Stromal cell of bone marrow (primary cell): ENCODE data around the gene TGM1.
"Not testable (repeated sequence)": the region's sequence is repeated elsewhere in the genome, so short reads cannot be mapped to it uniquely, and the experiment has no call there.

ENCODE experiments used
- DNase-seq: peaks from one replicate; pipeline ENCODE4 v3.0.0-alpha.2; 2012; ENCODE audit warnings: low read depth

Gene TGM1

DNA sequence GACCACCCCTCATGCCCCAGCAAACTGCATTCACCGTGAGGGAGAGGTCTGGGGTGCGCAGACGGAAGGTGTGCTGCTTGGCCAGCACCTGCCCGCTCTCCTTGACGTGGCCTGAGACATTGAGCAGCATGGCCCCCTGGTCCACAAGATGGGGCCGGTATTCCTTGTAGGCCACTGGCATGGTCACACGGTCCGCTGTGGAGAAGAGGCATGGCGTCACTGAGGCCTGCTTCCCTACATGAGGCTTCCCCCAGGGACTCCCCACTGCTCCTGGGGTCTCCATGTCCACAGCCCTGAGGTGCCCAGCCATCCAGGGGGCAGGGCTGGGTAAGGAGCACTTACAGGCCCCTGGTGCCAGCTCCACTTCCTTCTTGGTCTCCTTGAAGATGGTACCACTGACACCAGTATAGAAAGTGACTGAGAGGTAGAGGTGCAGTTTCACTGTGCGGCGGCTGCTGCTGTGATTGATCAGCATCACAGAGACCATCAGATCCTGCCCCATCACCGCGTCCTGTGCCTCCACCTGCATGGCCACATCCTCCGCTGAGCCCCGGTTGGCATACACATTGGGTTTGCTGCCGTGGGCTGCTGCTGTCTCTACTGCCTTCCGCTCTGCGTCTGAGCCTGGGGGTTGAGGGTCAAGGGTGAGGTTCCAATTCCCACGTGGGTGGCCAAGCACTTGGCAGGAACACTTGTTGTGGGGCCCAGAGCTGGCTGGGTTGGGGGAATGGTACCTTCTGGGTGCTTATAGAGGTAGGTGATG is 8.2 kb downstream of the TGM1 start:
- no peak for DNase-seq

DNA sequence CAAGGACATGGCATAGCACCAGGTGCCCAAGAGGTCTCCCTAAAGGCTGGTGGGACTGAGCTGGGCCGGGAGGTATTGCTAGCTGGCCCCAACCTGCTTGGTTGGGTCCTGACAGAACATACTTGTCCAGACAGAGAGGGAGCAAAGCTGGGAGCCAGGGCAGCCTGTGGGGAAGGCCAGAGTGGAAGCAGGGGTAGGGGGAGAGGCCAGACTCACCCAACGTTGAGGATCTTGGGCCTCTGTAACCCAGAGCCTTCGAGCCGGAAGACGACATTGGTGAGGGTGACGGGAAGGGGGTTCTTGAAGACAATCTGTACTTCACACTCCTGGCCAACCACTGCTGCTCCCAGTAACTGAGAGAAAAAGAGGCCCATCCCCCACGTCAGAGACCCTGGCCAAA is 9.0 kb downstream of the TGM1 start:
- no peak for DNase-seq

DNA sequence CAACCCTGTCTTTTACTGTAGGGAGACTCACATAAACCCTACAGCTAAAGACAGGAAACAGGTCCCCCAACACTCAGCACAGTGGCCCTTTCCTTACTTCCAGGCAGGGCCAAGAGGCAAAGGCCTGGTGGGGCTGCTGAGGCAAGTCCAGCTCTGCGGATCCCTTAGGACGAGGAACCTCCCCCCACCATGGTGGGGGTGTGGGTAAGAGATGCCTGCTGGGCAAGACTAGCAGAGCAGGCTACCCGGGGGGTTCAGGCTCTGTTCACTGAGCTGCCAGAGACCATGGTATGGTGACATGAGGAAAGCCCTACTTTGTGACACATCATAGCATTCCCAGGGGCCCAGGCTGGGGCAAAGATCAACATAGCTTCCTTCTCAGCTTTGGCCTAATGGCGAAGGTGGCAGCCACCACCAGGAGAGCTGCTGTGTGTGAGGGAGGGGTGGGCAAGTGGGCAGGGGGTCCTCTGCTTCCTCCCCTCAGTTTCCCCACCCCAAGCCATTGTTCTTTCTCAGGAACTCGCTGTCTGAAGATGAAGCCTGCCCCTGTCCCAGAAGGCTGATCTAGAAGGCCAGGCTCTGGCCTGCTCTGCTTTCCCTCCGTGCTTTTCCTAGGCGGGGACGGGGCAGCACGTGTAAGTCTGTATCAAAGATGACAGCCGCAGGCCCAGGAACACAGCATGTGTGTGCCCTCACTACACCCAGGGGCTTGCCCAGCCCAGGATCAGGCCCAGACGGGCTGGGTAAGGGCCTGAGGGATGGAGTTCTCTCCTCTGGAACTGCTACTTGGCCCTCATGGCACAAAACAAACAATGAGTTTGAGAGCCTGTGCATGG is 10.5 kb downstream of the TGM1 start:
- DNase-seq, result no peak

DNA sequence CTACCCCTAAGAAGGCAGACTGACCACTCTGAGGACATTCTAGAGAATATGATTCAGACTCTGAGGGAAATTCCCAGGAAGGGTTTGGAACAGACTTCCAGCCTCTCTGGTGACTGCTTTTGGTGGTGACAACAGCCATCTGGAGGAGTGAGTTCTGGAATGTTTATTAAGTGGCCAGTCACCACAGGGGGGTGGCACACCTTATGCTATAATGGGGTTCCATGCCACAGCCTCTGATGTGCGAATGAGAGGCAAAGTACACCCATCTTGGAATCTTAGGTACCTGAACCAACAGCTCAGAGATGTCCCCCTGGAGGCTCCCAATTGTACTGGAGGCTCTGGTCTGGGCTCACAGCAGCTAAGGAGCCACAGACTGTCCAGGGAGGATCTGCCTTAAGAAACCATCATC is 11.1 kb downstream of the TGM1 start:
- DNase-seq, result no peak

DNA sequence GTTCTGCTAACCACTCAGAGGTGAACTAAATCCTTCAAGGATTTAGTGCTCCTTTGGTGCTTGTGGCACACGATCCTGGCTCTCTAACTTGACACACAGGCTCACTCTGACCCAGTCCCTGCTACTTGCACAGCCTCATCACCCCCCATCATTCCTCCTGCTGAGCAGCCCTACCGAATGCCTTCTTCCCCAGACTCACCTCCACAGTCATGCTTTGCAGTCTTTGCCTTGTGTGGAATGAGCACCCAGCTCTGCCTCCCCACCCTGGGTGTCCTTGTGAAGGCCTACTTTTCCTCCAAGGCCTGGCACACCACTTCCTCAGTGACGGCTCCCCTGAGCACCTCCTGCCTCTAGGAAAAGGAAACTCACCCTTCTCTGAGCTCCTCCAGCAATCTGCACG is 12.6 kb downstream of the TGM1 start:
- no peak for DNase-seq

DNA sequence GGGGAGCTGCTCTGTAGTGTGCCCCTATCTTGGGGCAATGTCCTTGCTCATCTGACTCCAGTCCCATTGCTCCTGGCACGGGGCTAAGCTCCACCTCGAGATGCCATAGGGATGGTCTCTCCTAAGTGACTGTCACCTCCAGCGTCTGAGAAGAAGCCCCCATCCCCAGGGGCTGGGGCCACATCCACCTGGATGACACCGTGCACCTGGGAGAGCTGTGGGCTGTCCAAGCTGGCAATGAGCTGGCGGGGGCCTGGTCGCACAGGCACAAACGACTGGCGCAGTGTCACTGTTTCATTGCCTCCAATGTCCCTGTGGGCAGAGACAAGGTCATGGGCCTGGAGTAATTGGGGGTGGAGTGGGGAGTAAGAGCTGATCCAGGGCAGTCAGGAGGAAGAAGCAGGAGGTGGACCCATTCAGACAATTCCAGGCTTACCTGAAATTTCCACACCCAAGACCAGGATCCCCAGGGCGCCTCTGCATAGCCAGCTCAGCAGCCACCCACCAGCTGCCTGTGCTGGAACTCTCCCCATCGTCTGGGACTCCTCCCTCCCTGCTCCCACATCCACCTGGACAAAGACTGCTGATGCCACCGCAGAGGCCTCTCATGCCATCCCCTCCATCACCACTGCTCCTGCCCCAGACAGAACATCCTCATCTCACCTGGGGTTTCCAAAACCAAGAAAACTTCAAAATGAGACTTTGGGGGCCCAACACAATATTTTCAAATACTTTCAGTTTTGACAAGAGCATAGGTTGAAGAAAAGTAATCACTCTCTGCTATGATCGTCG is 13.6 kb downstream of the TGM1 start:
- DNase-seq, result no peak

DNA sequence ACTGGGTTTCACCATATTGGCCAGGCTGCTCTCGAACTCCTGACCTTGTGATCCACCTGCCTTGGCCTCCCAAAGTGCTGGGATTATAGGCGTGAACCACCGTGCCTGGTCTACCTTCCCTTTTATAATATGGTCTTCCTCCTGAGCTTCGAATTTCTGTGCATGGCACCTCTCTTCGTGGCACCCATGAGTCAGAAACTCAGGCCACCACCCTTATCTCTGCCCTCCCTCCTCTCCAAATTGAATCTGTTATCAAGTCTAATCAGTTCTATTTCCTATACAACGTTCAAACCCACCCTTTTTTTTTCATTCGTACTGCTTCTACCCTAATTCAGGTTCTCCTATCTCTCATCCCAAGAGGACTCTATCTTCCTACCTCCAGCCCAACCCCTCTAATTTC is 15.6 kb downstream of the TGM1 start:
- no peak for DNase-seq

DNA sequence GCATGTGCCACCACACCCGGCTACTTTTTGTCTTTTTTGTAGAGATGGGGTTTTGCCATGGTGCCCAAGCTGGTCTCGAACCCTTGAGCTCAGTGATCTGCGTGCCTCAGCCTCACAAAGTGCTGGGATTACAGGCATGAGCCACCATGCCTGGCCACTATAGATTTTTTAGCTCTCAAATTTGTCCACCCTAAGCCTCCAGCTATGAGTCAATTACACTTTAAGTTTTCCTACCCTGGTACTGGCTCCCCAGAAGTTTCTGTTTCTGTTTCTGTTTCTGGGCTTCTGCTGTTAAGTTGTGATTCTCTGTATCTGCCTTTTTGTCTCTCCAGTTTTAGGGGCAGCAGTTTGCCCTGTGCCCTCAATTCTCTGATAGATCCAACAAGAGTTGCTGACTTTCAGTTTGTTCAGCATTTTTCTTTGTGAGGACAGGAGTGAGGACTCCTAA is 16.2 kb downstream of the TGM1 start:
- DNase-seq, result no peak

DNA sequence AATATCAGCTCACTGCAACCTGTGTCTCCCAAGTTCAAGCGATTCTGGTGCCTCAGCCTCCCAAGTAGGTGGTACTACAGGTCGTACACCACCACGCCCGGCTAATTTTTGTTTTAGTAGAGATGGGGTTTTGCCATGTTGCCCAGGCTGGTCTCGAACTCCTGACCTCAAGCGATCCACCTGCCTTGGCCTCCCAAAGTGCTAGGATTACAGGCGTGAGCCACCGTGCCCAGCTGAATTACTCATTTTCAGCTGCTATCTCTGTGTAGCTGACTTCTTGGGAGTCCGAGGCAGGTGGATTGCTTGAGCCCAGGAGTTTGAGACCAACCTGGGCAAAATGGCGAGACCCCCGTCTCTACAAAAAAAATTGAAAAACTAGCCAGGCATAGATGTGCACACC is 17.6 kb downstream of the TGM1 start:
- not testable (repeated sequence) for DNase-seq

DNA sequence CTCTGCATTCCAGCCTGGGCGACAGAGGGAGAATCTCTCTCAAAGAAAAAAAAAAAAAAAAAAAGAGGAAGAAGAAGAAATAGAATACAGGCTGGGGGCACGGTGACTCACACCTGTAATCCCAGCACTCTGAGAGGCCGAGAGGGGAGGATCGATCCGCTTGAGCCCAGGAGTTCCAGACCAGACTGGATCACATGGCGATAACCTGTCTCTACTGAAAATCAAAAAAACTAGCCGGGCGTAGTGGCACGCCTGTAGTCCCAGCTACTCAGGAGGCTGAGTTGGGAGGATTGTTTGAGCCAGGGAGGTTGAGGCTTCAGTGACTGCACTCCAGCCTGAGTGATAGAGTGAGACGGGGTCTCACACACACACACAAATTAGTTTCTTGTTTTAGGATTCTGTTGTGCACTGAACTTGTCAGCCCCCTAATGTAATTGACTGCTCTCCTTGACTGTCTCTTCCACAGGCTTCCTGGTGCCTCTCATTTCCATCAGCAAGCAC is 19.6 kb downstream of the TGM1 start:
- DNase-seq, result no peak

DNA sequence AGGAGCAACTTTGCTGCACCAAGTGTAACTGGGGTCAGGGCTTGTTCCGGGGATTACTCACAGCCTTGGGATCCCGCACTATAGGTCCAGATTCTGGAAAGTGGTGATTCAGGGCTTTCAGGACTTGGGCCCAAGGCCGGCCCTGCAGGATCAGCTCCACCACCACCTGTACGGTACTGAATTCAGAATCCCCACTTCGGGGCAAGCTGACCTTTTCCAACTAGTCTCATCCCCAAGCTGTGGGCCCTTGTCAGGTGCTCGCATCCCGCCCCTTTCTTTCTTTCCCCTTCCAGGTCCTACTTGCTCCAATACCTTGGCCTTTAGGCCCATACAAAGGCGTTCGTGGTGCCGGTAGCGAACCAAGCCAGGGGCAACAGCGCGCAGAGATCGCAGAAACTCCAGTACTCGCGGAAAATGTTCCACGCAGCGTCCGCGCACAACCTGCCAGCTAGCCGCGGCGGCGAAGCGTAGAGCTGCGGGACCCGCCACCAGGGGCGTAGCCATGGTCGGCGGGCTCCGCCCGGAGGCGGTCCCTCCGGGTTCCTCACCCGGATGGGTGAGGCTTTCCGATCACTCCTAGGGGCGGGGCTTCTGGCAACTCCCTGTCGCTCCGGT is 21.0 kb downstream of the TGM1 start:
- peak; percentile 85 for DNase-seq

DNA sequence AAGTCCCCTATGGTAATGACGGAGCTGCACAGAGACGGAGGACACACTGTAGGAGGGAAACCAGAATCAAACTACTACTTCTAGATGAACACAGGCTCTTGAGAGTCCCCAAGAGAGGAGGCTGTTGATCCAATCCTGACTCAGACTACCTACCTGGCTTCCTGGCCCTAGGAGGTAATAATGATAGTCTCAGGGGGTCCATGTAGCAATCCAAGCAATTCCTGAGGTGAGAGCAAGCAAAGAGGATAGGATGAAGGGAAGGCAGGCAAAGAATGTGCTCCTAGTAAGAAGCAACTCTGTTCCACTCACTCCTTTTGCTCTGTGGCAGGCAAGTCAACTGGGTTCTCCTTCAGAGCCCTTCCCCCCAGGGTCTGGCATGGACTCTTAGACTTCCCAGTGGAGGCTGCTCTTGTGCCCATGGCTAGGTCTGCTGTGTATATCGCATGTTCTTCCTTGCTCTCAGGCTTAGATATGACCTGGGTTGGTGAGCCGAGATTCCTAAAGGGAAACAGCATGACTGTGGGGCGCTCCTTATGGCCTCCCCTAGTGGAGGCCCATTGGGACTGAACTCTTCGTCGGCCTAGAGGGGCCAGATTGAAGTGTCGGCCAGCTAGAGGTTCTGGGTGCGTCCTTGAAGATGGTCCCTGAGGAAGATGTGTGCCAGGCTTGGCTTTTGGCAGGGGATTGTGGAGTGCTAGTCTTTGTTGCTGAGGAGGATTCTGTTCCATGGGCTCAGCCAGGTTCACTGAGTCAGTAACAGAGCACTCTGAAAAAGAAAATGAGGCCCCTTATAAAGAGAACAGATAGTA is 22.7 kb downstream of the TGM1 start:
- no peak for DNase-seq

DNA sequence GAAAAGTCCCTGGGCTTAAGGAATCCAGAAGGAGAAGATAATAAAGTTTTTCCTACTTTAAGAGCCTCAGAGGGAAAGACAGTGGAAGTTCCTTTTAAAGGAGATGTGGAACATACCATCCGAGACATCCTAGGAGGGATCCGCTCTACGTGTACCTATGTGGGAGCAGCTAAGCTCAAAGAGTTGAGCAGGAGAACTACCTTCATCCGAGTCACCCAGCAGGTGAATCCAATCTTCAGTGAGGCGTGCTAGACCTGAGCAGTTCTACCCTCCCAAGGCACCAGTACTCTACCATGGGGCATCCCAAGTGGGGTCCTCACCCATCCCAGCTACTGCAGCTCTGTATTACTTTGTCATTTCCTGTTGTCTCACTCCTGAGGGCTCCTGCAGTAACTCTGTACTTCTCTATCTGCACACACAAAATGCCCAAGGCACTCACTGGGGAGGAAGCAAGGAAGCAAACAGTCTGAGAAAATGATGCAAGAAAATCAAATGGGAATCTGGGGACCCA is 24.4 kb downstream of the TGM1 start:
- DNase-seq, result no peak

DNA sequence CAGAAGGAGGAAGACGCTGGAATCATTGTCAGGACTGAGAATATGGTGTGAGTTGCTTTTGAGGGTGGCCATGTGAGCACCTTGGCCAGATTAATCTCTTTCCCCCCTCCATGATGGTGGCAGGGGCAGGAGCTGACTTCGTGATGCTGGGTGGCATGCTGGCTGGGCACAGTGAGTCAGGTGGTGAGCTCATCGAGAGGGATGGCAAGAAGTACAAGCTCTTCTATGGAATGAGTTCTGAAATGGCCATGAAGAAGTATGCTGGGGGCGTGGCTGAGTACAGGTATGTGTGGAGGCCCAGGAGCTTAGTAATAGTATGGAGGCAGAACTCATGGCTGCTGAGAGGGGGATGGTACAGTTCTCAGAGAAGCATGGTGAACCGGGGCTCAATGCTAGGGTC is 24.9 kb downstream of the TGM1 start:
- no peak for DNase-seq

DNA sequence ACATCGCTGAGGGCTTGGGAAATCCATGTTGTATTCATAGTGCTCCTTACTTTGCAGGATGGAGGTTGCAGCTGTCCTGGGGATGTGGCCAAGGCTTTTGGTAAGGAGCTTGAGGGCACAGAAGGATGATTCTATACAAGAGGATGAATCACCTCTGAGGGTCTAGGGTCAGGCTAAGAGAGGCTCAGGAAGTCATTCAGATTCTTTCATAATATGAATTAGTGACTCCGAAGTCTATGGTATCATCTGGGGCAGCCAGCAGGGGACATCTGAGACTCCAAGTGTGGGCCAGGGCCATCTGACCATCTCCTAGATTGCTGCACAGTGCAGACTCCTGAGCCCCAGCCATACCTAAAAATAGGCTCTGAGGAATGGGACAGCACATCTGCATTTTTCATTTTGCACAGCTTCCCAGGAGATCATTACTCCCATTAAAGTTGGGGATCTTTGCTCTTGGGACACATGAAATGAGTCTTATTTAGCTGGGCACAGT is 25.5 kb downstream of the TGM1 start:
- no peak for DNase-seq

DNA sequence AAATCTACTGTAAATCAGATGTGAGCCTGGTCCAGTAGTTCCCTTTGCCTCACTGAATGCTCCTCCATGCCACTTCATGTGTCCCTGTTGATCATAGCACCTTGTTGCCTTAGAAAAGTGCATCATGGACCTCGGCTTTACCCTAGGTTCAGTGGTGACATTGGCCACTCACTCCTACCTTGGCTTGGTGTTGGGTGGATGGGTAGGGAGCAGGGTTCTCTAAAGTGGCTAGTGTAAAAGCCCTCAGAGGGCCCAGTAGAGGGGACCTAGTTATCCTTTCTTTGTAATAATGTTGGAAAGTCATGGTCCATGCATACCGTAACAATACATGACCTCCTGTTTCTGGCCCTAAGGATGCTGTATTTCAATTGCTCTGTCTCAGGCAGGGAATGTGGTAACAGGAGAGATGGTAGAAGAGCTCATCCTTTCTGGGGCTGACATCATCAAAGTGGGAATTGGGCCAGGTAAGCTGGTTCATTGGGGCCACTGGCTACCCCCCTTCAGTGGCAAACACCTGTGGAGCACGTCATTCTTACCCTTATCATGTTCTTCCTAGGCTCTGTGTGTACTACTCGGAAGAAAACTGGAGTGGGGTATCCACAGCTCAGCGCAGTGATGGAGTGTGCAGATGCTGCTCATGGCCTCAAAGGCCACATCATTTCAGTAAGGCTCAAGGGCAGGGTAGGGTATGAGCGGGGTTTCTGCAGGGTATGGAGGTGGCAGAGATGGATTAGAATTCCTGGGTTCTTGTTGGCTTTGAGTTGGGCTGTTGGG is 26.1 kb downstream of the TGM1 start:
- DNase-seq, result no peak

DNA sequence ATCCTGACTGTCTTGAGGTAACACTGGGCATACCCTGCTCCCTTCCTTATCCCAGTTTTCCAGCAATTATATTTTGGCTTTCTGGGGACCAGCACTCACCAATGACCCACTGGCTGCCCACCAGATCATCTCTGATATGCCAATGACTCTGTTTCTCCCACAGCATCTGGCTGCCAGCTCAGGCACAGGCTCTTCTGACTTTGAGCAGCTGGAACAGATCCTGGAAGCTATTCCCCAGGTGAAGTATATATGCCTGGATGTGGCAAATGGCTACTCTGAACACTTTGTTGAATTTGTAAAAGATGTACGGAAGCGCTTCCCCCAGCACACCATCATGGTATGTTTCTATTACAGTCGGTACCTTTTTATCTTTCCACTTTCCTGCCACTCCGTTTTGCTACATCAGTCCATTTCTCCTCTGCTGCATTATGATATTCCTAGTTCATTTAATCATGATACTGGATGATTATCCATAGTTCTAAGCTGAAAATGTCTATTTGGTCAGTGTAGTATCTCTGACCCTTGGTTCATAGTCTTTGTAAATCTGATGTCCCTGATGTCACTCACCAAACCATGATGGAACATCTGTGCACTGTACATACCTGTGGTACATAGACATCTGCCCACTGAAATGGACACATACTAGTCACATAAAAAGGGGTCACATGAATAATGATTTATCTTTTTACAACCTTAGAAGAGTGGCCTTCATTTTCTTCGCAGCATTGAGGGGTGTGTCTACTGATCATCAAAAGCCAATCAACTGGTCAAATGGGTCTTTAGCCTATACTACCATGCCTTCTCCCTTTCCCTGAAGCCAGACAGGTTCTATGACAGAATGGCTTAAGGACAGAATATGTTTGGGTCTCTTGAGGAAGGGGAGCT is 26.9 kb downstream of the TGM1 start:
- DNase-seq, result no peak

DNA sequence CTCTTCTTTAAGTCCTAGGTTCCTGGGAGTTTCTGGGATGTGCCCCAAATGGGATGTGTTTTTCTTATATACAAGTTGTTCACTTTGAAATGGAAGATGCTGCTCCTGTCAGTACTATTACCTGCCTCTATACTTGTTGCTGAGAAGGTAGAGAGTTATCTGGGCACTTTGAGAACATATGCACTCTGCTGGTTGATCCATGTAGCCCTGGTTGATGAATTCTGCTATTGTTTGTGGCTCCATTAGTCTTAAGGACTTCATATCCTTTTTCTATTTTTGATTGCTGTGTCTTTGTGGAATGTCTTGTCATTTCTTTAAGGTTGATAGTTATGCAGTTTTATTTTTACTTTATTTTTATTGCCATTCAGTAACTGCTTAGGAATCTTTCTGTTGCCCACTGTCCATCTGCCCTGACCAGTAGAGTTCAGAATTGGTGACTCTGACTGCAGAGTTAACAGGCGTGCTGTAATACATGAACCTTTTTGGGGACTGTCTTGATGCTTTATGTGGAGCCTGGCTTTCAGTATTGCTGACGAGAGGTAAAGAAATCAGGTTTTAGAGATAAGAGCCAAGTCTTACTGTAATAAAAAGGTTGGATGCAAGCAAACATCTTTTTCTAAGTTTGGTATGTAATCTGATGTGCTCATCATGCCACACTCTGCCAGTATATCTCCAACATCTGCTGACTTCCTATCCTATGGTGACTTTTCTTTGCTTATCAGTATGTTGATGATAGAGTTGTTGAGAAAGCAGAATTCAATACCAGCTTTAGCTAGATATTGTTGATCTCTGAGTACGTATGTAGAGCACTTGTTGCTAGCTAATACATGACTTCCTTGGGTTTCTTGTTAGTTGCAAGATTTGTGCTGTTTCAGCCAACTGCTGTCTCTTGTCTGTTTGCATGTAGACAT is 28.6 kb downstream of the TGM1 start:
- no peak for DNase-seq
